Kidney epithelial cell (primary cell): ENCODE measurements around the gene SYCE1L. TPM values are rescaled to one million over a fixed set of nuclear protein-coding genes. Genes with fewer than 3 reads are reported as not detected.

ENCODE experiments used
- DNase-seq: peaks from one replicate; pipeline ENCODE4 v3.0.0-alpha.2; 2010; ENCODE audit warnings: low read depth
- H3K27me3 ChIP-seq: 2 replicates; pipeline ENCODE4 v1.6.0; 2011; ENCODE audit warnings: low read length; ENCODE audit not compliant: control insufficient read depth, insufficient read depth
- H3K36me3 ChIP-seq: 2 replicates; pipeline ENCODE4 v1.5.1; 2011; ENCODE audit warnings: low read length; ENCODE audit not compliant: control insufficient read depth, insufficient read depth
- H3K4me3 ChIP-seq: 2 replicates; pipeline ENCODE4 v1.5.1; 2011; ENCODE audit warnings: low read depth, mild to moderate bottlenecking, control low read depth, low read length
- CTCF ChIP-seq: IDR thresholded peaks from 2 replicates; pipeline ENCODE4 v1.5.1; 2011; ENCODE audit warnings: mild to moderate bottlenecking, moderate library complexity, low read length, control low read depth, inconsistent platforms; ENCODE audit not compliant: insufficient read depth, poor library complexity, severe bottlenecking
- total RNA-seq: library from RNA; depleted of rRNA; stranded (reverse); fragments of >200 nt; gene quantifications from 2 replicates; pipeline ENCODE4 v1.2.3, GENCODE V29; 2015

SYCE1L gene
- total RNA-seq, 1 donor from 2014 or later: 7.5 TPM

- H3K4me3 ChIP-seq: peak overlapping the region; percentile 70
- TF ChIP-seq CTCF: no peak
- H3K27me3 ChIP-seq: no peaks in the 10 kb centered on the region
- no peak for DNase-seq
- H3K36me3 ChIP-seq: no peaks in the 10 kb centered on the region
Measured at GRCh38 chr16:77211880-77212740, 12.9 kb downstream of the SYCE1L start.

- Histone ChIP-seq H3K36me3 (no peaks in the 10 kb centered on the region), H3K4me3 (peak overlapping the region; percentile 70), H3K27me3 (no peaks in the 10 kb centered on the region)
- no peak for TF ChIP-seq CTCF
- DNase-seq: no peak
Measured at GRCh38 chr16:77212741-77213541, 13.7 kb downstream of the SYCE1L start.

GRCh38 chr16:77213542-77214106 is 14.4 kb downstream of the SYCE1L start:
- no peak for TF ChIP-seq CTCF
- Histone ChIP-seq H3K36me3 (no peaks in the 10 kb centered on the region), H3K27me3 (no peaks in the 10 kb centered on the region), H3K4me3 (no peak overlapping the region)
- DNase-seq: peak; percentile 85

- H3K27me3 ChIP-seq: no peaks in the 10 kb centered on the region
- no peak for DNase-seq
- H3K4me3 ChIP-seq: no peak overlapping the region
- TF ChIP-seq CTCF: no peak
- H3K36me3 ChIP-seq: no peaks in the 10 kb centered on the region
Measured at GRCh38 chr16:77214411-77215138, 15.4 kb downstream of the SYCE1L start.

- DNase-seq: no peak
- Histone ChIP-seq H3K4me3 (no peak overlapping the region), H3K36me3 (no peaks in the 10 kb centered on the region), H3K27me3 (no peaks in the 10 kb centered on the region)
- no peak for TF ChIP-seq CTCF
Measured at GRCh38 chr16:77219437-77219836, 20.2 kb downstream of the SYCE1L start.
